Measurements from ENCODE around the gene POLE.

The POLE gene

GRCh38 chr12:132591107-132591935 is 95.8 kb downstream of the POLE start:
- DNase-seq: no peak

GRCh38 chr12:132588821-132589669 is 98.1 kb downstream of the POLE start:
- DNase-seq: no peak

DNA sequence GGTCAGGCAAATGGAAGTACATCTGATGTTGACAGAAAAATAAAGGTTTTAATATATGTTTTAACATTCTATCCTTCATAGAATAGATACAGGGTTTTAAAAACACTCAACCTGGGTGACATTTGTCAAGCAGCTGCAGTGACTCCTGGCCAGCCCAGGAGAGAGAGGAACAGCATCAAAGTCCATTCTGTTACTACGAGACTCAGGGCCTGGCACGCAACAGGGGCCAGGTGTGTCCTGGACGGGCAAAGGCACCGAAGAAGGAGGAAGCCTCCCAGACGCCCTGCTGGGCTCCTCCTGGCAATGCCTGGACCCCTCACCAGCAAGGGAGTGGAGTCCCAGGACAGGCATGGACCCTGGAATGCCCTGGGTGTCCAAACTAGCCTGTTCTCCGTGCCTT is 98.8 kb downstream of the POLE start:
- no peak for DNase-seq

- no peak for DNase-seq
Measured at GRCh38 chr12:132587781-132588180, 99.4 kb downstream of the POLE start.

GRCh38 chr12:132586929-132587328 is 100.2 kb downstream of the POLE start:
- DNase-seq: no peak

DNA sequence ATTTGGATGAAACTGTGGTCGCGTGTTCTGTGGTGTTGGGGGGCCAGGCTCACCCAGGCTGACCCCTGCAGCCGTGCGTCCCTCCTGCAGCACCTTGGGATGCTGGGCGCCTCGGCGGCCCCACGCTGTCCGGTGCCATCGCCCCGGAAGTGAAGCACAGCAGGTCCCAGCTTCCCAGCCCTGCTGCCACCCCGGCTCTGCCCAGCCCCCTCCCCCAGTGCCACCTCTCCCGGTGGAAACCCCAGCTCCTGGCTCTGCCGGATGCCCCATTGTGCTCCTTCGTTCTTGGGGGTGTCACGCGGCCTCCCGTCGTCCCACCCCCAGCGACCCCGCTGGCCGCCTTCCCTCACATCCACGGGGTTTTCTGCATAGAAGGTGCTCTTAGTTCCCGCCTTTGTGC is 102.0 kb downstream of the POLE start:
- no peak for DNase-seq

DNA sequence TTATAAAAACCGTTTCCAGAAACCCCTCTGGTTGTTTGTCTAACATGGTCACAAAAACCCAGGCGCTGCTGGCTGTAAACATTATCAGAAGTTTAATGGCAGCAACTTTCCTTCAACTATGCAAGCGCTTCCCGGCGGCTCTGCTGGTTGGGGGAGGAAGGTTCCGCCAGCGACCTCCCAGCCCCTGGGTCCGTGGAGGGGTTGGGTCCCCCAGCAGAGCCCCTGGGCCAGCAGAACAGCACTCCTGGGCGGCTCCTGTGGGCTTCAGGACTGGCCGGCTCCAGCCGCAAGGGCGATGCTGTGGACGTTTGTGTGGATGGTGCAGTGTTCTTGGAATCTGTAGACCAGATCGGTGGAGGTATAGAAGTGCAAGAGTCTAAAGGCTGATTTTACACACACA is 102.7 kb downstream of the POLE start:
- no peak for DNase-seq

GRCh38 chr12:132583736-132584135 is 103.4 kb downstream of the POLE start:
- DNase-seq: no peak

DNA sequence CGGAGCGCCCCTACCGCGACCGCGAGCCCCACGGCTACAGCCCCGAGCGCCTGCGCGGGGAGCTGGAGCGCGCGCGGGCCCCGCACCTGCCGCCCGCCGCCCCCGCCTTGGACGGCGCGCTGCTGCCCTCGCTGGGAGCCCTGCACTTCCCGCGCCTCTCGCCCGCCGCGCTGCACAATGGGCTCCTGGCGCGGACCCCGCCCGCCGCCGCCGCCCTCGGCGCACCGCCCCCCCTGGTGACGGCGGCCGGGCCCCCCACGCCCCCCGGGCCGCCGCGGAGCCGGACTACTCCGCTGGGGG is 103.8 kb downstream of the POLE start:
- no peak for DNase-seq

GRCh38 chr12:132582582-132583410 is 104.3 kb downstream of the POLE start:
- no peak for DNase-seq

DNA sequence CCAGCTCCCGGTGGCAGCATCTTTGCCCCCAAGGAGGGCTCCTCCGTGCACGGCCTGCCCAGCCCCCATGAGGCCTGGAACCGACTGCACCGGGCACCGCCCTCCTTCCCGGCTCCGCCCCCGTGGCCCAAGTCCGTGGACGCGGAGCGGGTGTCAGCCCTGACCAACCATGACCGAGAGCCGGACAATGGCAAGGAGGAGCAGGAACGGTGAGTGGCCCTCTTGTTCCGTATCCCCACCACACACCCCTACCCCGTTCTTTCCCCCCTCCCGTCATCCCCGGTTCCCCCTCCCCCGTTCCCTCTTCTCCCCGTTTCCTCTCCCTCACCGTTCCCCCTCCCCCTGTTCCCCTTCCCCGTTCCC is 105.1 kb downstream of the POLE start:
- no peak for DNase-seq

- no peak for DNase-seq
Measured at GRCh38 chr12:132581348-132582057, 105.6 kb downstream of the POLE start.

DNA sequence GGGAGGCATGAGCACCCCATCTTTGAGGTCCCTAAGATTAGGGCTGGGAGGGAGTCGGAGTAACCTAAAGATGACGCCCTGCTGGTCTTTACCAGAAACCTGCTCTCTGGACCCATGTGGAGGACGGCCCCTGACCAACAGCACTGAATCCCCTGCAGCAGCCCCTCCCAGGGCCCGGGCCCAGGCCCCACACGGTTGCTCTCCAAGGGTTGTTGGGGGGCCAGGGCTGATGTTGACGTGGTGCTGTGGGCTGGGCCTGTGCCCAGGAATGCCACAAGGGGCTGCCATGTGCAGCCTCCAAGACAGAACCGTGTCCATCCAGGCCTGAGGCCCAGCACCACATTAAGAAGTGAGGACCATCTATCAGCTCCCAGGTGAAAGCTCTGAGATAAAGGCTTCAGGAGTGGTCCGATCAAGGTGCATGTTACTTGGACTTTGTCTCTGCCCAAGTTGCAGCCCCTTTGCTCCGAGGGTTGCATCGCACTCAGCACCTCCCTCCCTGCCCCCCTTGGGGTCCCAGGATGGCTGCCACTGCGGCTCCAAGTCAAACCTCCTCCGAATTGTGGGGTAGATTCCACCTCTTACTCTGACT is 106.3 kb downstream of the POLE start:
- DNase-seq: no peak

DNA sequence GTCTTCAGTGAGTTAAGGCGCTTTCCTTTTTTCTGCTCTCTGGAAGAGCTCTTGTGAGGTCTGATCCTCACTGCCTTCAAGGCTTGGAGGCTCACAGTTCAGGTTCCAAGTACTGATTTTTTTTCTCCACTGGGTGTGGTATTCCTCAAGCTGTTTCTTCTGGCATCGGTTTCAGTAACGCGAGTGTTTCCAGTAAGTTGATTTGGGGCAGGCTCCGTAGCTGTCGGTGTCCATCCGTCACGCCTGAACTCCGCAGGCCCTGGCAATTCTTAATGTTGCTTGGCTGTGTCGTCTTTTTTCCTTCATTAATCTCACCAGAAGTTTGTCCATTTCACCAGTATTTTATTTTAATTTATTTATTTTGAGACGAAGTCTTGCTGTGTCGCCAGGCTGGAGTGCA is 107.4 kb downstream of the POLE start:
- DNase-seq: no peak

- DNase-seq: no peak
Measured at GRCh38 chr12:132578826-132579225, 108.3 kb downstream of the POLE start.

- DNase-seq: no peak
Measured at GRCh38 chr12:132578118-132578517, 109.0 kb downstream of the POLE start.

GRCh38 chr12:132577191-132577920 is 109.8 kb downstream of the POLE start:
- no peak for DNase-seq

DNA sequence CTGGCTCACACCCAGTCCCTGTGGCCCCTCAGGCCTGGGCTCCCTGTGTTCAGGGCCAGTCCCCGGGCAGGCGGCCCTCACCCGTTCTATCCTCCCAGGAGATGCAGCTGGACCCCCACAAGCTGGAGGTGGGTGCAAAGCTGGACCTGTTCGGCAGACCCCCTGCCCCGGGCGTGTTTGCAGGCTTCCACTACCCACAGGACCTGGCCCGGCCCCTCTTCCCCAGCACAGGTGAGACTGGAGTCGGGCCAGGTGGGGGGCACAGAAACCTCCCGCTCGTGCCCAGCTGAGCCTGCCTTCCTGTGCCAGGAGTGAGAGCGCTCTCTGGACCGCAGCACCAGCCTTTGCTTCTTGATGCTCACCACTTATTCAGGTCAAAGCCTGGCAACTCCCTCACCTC is 110.4 kb downstream of the POLE start:
- no peak for DNase-seq

DNA sequence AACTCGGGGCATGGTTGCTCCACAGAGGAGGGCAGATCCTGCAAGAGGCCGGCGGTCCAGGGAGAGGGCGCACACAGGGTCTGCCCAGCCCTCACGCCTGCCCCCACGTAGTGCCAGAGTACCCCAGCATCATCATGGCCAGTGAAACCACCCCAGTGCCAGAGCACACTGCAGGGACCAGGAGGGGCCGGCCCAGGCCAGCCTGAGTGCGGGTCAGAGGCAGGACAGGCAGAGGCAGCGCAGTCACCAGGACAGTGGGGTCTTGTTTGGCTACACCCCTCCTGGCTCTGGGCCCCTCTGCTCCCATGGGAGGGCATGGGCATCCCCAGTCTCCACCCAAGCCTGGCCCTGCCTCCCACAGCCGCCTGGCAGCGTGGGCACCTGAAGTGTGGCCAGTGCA is 111.5 kb downstream of the POLE start:
- no peak for DNase-seq

DNA sequence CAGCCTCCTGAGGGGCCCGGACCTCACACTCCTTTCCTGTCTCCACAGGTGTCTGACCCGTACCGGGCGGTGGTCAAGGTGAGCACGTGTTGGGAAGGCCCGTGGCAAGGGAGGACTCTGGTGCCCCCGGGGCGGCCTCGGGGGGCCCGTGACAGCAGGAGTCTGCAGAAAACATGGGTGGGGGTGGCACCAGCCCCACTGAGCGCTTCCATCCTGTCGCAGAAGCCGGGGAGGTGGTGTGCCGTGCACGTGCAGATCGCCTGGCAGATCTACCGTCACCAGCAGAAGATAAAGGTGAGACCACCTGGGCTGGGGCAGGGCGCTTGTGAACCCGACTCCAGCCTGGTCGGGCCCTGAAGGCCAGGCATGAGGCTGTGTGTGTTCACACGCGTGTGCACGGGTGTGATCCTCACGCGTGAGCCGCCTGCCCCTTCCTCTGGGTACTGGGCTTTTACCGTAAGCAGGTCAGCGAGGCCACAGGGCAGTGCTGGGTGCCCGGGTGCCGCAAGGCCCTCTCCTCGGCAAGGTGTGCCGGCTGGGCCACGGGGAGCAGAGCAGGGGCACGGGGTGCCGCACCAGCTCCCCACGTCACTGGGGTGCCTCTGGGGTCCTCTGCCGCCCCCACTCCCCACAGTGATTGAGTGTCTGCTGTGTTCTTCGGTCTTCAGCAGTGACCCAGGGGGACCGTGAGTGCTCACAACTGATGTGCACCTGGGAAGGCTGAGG is 112.7 kb downstream of the POLE start:
- no peak for DNase-seq
